ENCODE data around the gene CHMP4A. TPM values are rescaled to one million over a fixed set of nuclear protein-coding genes. Genes with fewer than 3 reads are reported as not detected.

The CHMP4A gene
- total and polyA plus RNA-seq, 9 of the 15 experiments (the other 6 are each of a cell fraction or from before 2014, with no cell fraction given): 28.8 to 104 (median 52.7) TPM

DNA sequence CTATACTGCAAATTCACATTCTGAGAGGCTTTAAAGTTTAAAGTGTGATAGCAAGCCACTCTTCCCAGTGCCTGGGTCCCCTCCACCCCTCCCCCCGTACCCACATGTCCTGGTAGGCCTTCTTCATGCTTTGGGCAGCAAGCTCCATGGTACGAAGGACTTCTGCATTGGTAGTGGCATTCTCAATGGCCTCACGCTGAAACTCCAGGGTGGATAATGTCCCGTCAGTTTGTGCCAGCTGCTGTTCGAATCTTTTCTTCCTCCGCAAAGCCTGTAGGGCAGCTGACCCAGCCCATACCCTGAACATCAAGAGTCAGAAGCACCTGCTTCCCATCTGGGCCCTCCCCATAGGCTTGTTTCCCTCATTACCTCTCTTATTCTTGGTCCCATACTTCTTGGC, 2.0 kb downstream of the CHMP4A start (continued):
- TF ChIP-seq SMAD4 (CRISPR knock-in tag; conservative IDR thresholded peaks at IDR 0.05) (no peak), ATF1 (CRISPR knock-in tag; IDR thresholded peaks at IDR 0.05) (no peak), ATF1 (tag; IDR thresholded peaks at IDR 0.05) (no peak), TAL1 (IDR thresholded peaks at IDR 0.05) (no peak), ZNF24 (IDR thresholded peaks at IDR 0.05) (no peak), SPI1 (IDR thresholded peaks at IDR 0.05; ENCODE audit: borderline replicate concordance, low read depth, low read length) (no peak), ADNP (tag; IDR thresholded peaks at IDR 0.05) (no peak), MCM7 (IDR thresholded peaks at IDR 0.05) (no peak)
- TF ChIP-seq, protein P1, sequence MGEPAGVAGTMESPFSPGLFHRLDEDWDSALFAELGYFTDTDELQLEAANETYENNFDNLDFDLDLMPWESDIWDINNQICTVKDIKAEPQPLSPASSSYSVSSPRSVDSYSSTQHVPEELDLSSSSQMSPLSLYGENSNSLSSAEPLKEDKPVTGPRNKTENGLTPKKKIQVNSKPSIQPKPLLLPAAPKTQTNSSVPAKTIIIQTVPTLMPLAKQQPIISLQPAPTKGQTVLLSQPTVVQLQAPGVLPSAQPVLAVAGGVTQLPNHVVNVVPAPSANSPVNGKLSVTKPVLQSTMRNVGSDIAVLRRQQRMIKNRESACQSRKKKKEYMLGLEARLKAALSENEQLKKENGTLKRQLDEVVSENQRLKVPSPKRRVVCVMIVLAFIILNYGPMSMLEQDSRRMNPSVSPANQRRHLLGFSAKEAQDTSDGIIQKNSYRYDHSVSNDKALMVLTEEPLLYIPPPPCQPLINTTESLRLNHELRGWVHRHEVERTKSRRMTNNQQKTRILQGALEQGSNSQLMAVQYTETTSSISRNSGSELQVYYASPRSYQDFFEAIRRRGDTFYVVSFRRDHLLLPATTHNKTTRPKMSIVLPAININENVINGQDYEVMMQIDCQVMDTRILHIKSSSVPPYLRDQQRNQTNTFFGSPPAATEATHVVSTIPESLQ (CRISPR knock-in tag; IDR thresholded peaks at IDR 0.05): no peak
- TF ChIP-seq, protein P2, sequence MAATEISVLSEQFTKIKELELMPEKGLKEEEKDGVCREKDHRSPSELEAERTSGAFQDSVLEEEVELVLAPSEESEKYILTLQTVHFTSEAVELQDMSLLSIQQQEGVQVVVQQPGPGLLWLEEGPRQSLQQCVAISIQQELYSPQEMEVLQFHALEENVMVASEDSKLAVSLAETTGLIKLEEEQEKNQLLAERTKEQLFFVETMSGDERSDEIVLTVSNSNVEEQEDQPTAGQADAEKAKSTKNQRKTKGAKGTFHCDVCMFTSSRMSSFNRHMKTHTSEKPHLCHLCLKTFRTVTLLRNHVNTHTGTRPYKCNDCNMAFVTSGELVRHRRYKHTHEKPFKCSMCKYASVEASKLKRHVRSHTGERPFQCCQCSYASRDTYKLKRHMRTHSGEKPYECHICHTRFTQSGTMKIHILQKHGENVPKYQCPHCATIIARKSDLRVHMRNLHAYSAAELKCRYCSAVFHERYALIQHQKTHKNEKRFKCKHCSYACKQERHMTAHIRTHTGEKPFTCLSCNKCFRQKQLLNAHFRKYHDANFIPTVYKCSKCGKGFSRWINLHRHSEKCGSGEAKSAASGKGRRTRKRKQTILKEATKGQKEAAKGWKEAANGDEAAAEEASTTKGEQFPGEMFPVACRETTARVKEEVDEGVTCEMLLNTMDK (IDR thresholded peaks at IDR 0.05; ENCODE audit: borderline replicate concordance, insufficient read depth, low read depth, low read length, poor library complexity, severe bottlenecking): no peak
- TF ChIP-seq, protein P3, sequence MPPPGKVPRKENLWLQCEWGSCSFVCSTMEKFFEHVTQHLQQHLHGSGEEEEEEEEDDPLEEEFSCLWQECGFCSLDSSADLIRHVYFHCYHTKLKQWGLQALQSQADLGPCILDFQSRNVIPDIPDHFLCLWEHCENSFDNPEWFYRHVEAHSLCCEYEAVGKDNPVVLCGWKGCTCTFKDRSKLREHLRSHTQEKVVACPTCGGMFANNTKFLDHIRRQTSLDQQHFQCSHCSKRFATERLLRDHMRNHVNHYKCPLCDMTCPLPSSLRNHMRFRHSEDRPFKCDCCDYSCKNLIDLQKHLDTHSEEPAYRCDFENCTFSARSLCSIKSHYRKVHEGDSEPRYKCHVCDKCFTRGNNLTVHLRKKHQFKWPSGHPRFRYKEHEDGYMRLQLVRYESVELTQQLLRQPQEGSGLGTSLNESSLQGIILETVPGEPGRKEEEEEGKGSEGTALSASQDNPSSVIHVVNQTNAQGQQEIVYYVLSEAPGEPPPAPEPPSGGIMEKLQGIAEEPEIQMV (tag; conservative IDR thresholded peaks at IDR 0.05; ENCODE audit: low read depth): no peak

All from K562 (cell line).